GM19238 (cell line): ENCODE data around the gene CTAG1A.
"Not testable (repeated sequence)": the region's sequence is repeated elsewhere in the genome, so short reads cannot be mapped to it uniquely, and the experiment has no call there.

Source experiments
- DNase-seq: peaks from one replicate; pipeline ENCODE4 v3.0.0; 2011; ENCODE audit warnings: low spot score; ENCODE audit not compliant: insufficient read length

The CTAG1A gene

GRCh38 chrX:154570361-154570760 is 14.6 kb upstream of the CTAG1A start:
- DNase-seq = not testable (repeated sequence)

GRCh38 chrX:154573061-154573460 is 11.9 kb upstream of the CTAG1A start:
- not testable (repeated sequence) for DNase-seq

GRCh38 chrX:154575076-154575475 is 9.9 kb upstream of the CTAG1A start:
- not testable (repeated sequence) for DNase-seq

- DNase-seq = not testable (repeated sequence)
Measured at GRCh38 chrX:154582994-154583393, 1.9 kb upstream of the CTAG1A start.

GRCh38 chrX:154590415-154590814 is 5.5 kb downstream of the CTAG1A start:
- DNase-seq = not testable (repeated sequence)

- no peak for DNase-seq
Measured at GRCh38 chrX:154592505-154592904, 7.6 kb downstream of the CTAG1A start.

- DNase-seq = no peak
Measured at GRCh38 chrX:154593201-154593600, 8.3 kb downstream of the CTAG1A start.

GRCh38 chrX:154594491-154594890 is 9.6 kb downstream of the CTAG1A start:
- no peak for DNase-seq

GRCh38 chrX:154595559-154596249 is 10.8 kb downstream of the CTAG1A start:
- no peak for DNase-seq

- DNase-seq = no peak
Measured at GRCh38 chrX:154596290-154596929, 11.5 kb downstream of the CTAG1A start.

GRCh38 chrX:154597221-154597620 is 12.3 kb downstream of the CTAG1A start:
- no peak for DNase-seq

- DNase-seq = no peak
Measured at GRCh38 chrX:154598656-154599055, 13.7 kb downstream of the CTAG1A start.

- no peak for DNase-seq
Measured at GRCh38 chrX:154599531-154599930, 14.6 kb downstream of the CTAG1A start.

GRCh38 chrX:154600759-154601374 is 15.9 kb downstream of the CTAG1A start:
- no peak for DNase-seq

- DNase-seq = no peak
Measured at GRCh38 chrX:154602226-154602625, 17.3 kb downstream of the CTAG1A start.

- no peak for DNase-seq
Measured at GRCh38 chrX:154602766-154603437, 18.0 kb downstream of the CTAG1A start.

- no peak for DNase-seq
Measured at GRCh38 chrX:154603438-154604430, 18.8 kb downstream of the CTAG1A start.

- no peak for DNase-seq
Measured at GRCh38 chrX:154605566-154605965, 20.6 kb downstream of the CTAG1A start.

GRCh38 chrX:154607370-154607769 is 22.4 kb downstream of the CTAG1A start:
- DNase-seq = no peak

- DNase-seq = not testable (repeated sequence)
Measured at GRCh38 chrX:154607976-154608375, 23.0 kb downstream of the CTAG1A start.

- DNase-seq = not testable (repeated sequence)
Measured at GRCh38 chrX:154608823-154609222, 23.9 kb downstream of the CTAG1A start.
